Activated CD4-positive, alpha-beta memory T cell treated with anti-CD3 and anti-CD28 coated beads, Interleukin-2, amount 10 ng/mL, durations not matched to agents 7 days and 5 days (primary cell): ENCODE data around the gene PCLAF. TPM values are rescaled to one million over a fixed set of nuclear protein-coding genes. Genes with fewer than 3 reads are reported as not detected.
"Not testable (repeated sequence)": the region's sequence is repeated elsewhere in the genome, so short reads cannot be mapped to it uniquely, and the experiment has no call there.

Experiments used
- CTCF ChIA-PET: fragments of 350-600 bp; sonication (Branson Sonifier 250); formaldehyde crosslinking; loops from one replicate; lab custom pipeline; 2021; ENCODE audit warnings: antibody characterized with exemption, inconsistent platforms; lab: Charles Lee
- POLR2A ChIA-PET: fragments of 350-600 bp; sonication (Branson Sonifier 250); formaldehyde crosslinking; loops from one replicate; lab custom pipeline; 2021; ENCODE audit warnings: antibody characterized with exemption; lab: Charles Lee
- DNase-seq: peaks from one replicate; pipeline ENCODE4 v3.0.0-alpha.2; 2020
- H3K27ac Mint-ChIP-seq: one replicate; pipeline ENCODE4 v1.8.0; 2021; ENCODE audit warnings: mild to moderate bottlenecking, mixed read lengths
- H3K27me3 Mint-ChIP-seq: one replicate; pipeline ENCODE4 v1.8.0; 2021; ENCODE audit warnings: mixed read lengths
- H3K36me3 Mint-ChIP-seq: one replicate; pipeline ENCODE4 v1.8.0; 2021; ENCODE audit warnings: low read depth, mixed read lengths
- H3K4me1 Mint-ChIP-seq: one replicate; pipeline ENCODE4 v1.8.0; 2021; ENCODE audit warnings: mixed read lengths
- H3K4me3 Mint-ChIP-seq: one replicate; pipeline ENCODE4 v1.8.0; 2021; ENCODE audit warnings: mild to moderate bottlenecking, mixed read lengths
- H3K9me3 Mint-ChIP-seq: one replicate; pipeline ENCODE4 v1.8.0; 2021; ENCODE audit warnings: mixed read lengths
- total RNA-seq, 2 experiments: library from RNA; stranded (reverse); gene quantifications; one replicate each; pipeline ENCODE4 v1.2.3, GENCODE V29; 2021

PCLAF gene, protein sequence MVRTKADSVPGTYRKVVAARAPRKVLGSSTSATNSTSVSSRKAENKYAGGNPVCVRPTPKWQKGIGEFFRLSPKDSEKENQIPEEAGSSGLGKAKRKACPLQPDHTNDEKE
- total RNA-seq, result 100 to 1,000 TPM; 110 TPM

DNA sequence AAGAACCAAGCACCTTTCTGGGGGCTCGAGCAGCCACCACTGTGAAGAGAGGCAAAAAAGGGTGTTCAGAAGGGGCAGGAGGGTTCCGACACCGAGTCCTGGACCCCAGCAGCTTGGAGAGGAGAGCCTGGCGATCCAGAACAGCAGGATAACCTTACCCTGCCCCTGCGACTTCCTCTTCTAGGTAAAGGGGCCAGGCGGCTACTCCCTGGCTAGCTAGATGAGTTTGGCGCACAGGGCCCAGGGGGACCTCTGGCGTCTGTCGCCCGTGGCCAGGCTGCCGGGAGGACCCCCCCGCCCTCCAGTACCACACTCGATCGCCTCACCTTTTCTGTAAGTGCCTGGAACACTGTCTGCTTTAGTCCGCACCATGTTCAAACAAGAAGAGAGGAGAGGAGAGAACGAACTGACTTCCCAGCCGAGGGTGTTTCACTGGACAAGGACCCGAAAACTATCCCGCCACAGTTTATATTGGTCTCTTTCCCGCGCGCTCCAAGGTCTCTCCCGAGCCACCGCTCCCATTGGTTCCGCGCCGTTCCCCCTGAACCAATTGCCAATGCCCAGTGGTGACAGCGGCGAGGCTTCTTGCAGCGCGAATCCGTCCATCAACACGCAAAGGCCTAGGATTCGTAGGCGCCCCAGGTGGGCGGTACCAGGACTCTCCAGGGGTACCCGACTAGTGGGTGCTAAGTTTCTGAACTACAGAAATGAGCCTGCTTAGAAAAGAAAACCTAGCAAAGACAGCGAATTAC is at the start of gene PCLAF:
Gene PCLAF (minus strand): TSS at position 442 of the 752 bp plus-strand sequence. CDS start 70 bp downstream, at position 372.
- Mint-ChIP-seq H3K4me3 (peak within 1 kb of the TSS; percentile 90), H3K4me1 (peaks cover 32% of the 10 kb centered on the region), H3K27me3 (no peaks in the 10 kb centered on the region), H3K36me3 (peaks cover 20% of the 10 kb centered on the region), H3K9me3 (no peaks in the 10 kb centered on the region), H3K27ac (peak within 1 kb of the TSS; percentile 82)
- ChIA-PET POLR2A (interaction anchor here (0.6 to 2.7 kb wide), 12 partner anchors 12 to 270 kb away, joined by 3 to 9 read pairs (median 3); no protein-coding TSS in a partner anchor), CTCF (interaction anchor here (0.9 to 1.8 kb wide), 2 partner anchors 10 to 23 kb away, joined by 3 to 5 read pairs; no protein-coding TSS in a partner anchor)
- DNase-seq, result peak; percentile 96

GRCh38 chr15:64430000-64430735 is 48.9 kb upstream of the PCLAF start:
- Mint-ChIP-seq H3K36me3 (peaks cover 35% of the 10 kb centered on the region), H3K27ac (peak overlapping the region; percentile 90), H3K4me3 (peak overlapping the region; percentile 31), H3K9me3 (no peaks in the 10 kb centered on the region), H3K4me1 (peaks cover 37% of the 10 kb centered on the region), H3K27me3 (no peaks in the 10 kb centered on the region)
- POLR2A ChIA-PET, result interaction anchor here (0.6 to 1.9 kb wide), 16 partner anchors 14 to 464 kb away, joined by 3 to 17 read pairs (median 4); partner anchors contain the start of genes PCLAF, TRIP4 and ZNF609
- peak; percentile 57 for DNase-seq
- CTCF ChIA-PET, result interaction anchor here (0.7 to 1.0 kb wide), 4 partner anchors 221 to 298 kb away, joined by 3 to 5 read pairs (median 4); no protein-coding TSS in a partner anchor

- Mint-ChIP-seq H3K27me3 (no peaks in the 10 kb centered on the region), H3K4me1 (peaks cover 37% of the 10 kb centered on the region), H3K36me3 (peaks cover 38% of the 10 kb centered on the region), H3K4me3 (no peak overlapping the region), H3K27ac (peak overlapping the region; percentile 90), H3K9me3 (no peaks in the 10 kb centered on the region)
- no peak for DNase-seq
- CTCF ChIA-PET, result interaction anchor here (5.4 kb wide), 1 partner anchor 223 kb away, joined by 51 read pairs; no protein-coding TSS in a partner anchor
- POLR2A ChIA-PET, result interaction anchor here (0.7 to 1.4 kb wide), 5 partner anchors 32 to 222 kb away, joined by 3 to 10 read pairs (median 3); partner anchors contain the start of gene PCLAF
Observed at GRCh38 chr15:64429448-64429847, 48.2 kb upstream of the PCLAF start.

DNA sequence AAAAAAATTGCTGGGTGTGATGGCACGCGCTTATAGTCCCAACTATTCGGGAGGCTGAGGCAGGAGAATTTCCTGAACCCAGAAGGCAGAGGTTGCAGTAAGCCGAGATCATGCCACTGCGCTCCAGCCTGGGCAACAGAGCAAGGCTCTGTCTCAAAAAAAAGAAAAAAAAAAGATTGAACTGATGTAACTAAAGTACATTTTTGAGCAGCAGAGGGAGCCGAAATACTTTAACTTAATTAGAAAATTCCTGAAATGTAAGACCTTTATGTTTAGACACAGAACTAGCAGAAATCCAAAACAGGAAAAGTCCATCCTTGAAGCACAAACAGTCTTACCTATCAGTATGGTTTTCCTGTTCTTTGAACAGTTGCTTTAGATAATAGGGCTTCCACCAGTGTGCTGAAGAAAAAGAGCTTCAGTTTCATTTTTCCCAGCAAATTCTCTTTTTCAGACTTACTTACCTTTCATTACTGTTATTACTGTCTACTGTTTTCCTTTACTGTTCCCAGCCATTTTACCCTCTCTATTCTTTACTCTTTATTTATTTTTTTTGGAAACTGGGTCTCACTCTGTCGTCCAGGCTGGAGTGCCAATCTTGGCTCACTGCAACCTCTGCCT is 45.7 kb upstream of the PCLAF start:
- no peaks in the 10 kb centered on the region for H3K9me3 Mint-ChIP-seq
- H3K4me3 Mint-ChIP-seq, result no peak overlapping the region
- H3K4me1 Mint-ChIP-seq, result peaks cover 37% of the 10 kb centered on the region
- ChIA-PET POLR2A (interaction anchor here (1.0 kb wide), 3 partner anchors 34 to 227 kb away, joined by 3 to 4 read pairs (median 3); partner anchors contain the start of gene PCLAF), CTCF (interaction anchor here (0.6 to 5.4 kb wide), 12 partner anchors 8 to 303 kb away, joined by 3 to 51 read pairs (median 4); partner anchors contain the start of gene ZNF609)
- H3K36me3 Mint-ChIP-seq, result peaks cover 48% of the 10 kb centered on the region
- peak overlapping the region; percentile 47 for H3K27ac Mint-ChIP-seq
- H3K27me3 Mint-ChIP-seq, result no peaks in the 10 kb centered on the region
- DNase-seq, result no peak

- Mint-ChIP-seq H3K27me3 (no peaks in the 10 kb centered on the region), H3K9me3 (no peaks in the 10 kb centered on the region), H3K36me3 (peaks cover 46% of the 10 kb centered on the region), H3K4me1 (peaks cover 26% of the 10 kb centered on the region), H3K4me3 (no peak overlapping the region), H3K27ac (no peak overlapping the region)
- ChIA-PET CTCF (interaction anchor here (5.4 kb wide), 1 partner anchor 227 kb away, joined by 51 read pairs; no protein-coding TSS in a partner anchor), POLR2A (no interaction called here)
- no peak for DNase-seq
Observed at GRCh38 chr15:64425221-64425620, 44.0 kb upstream of the PCLAF start.

- Mint-ChIP-seq H3K4me1 (peaks cover 16% of the 10 kb centered on the region), H3K36me3 (peaks cover 40% of the 10 kb centered on the region), H3K27ac (no peak overlapping the region), H3K4me3 (no peak overlapping the region), H3K9me3 (no peaks in the 10 kb centered on the region), H3K27me3 (no peaks in the 10 kb centered on the region)
- CTCF ChIA-PET, result interaction anchor here (5.4 kb wide), 1 partner anchor 229 kb away, joined by 51 read pairs; no protein-coding TSS in a partner anchor
- DNase-seq, result no peak
- POLR2A ChIA-PET, result no interaction called here
Observed at GRCh38 chr15:64423970-64424369, 42.7 kb upstream of the PCLAF start.

GRCh38 chr15:64422697-64423096 is 41.5 kb upstream of the PCLAF start:
- no peak overlapping the region for H3K4me3 Mint-ChIP-seq
- ChIA-PET POLR2A (no interaction called here), CTCF (no interaction called here)
- no peak for DNase-seq
- peaks cover 45% of the 10 kb centered on the region for H3K36me3 Mint-ChIP-seq
- H3K27ac Mint-ChIP-seq, result no peak overlapping the region
- peaks cover 13% of the 10 kb centered on the region for H3K4me1 Mint-ChIP-seq
- no peaks in the 10 kb centered on the region for H3K9me3 Mint-ChIP-seq
- no peaks in the 10 kb centered on the region for H3K27me3 Mint-ChIP-seq

- H3K9me3 Mint-ChIP-seq, result no peaks in the 10 kb centered on the region
- H3K4me3 Mint-ChIP-seq, result no peak overlapping the region
- no peak for DNase-seq
- no peak overlapping the region for H3K27ac Mint-ChIP-seq
- peaks cover 57% of the 10 kb centered on the region for H3K36me3 Mint-ChIP-seq
- ChIA-PET CTCF (no interaction called here), POLR2A (no interaction called here)
- H3K4me1 Mint-ChIP-seq, result no peaks in the 10 kb centered on the region
- no peaks in the 10 kb centered on the region for H3K27me3 Mint-ChIP-seq
Observed at GRCh38 chr15:64412216-64412615, 31.0 kb upstream of the PCLAF start.

GRCh38 chr15:64400583-64400982 is 19.3 kb upstream of the PCLAF start:
- H3K4me3 Mint-ChIP-seq, result no peak overlapping the region
- DNase-seq, result no peak
- H3K27ac Mint-ChIP-seq, result no peak overlapping the region

GRCh38 chr15:64398575-64398974 is 17.3 kb upstream of the PCLAF start:
- Mint-ChIP-seq H3K36me3 (peaks cover 42% of the 10 kb centered on the region), H3K4me3 (no peak overlapping the region), H3K9me3 (no peaks in the 10 kb centered on the region), H3K27ac (no peak overlapping the region), H3K27me3 (no peaks in the 10 kb centered on the region), H3K4me1 (peaks cover 9% of the 10 kb centered on the region)
- CTCF ChIA-PET, result interaction anchor here (1.1 to 1.5 kb wide), 3 partner anchors 192 to 255 kb away, joined by 4 read pairs; no protein-coding TSS in a partner anchor
- POLR2A ChIA-PET, result interaction anchor here (0.9 to 1.1 kb wide), 2 partner anchors 11 to 40 kb away, joined by 3 to 4 read pairs; partner anchors contain the start of gene TRIP4
- DNase-seq, result no peak

More at GRCh38 chr15:64400583-64400982, 19.3 kb upstream of the PCLAF start:
- ChIA-PET CTCF (no interaction called here), POLR2A (no interaction called here)
- Mint-ChIP-seq H3K4me1 (no peaks in the 10 kb centered on the region), H3K9me3 (no peaks in the 10 kb centered on the region), H3K36me3 (peaks cover 34% of the 10 kb centered on the region), H3K27me3 (no peaks in the 10 kb centered on the region)

DNA sequence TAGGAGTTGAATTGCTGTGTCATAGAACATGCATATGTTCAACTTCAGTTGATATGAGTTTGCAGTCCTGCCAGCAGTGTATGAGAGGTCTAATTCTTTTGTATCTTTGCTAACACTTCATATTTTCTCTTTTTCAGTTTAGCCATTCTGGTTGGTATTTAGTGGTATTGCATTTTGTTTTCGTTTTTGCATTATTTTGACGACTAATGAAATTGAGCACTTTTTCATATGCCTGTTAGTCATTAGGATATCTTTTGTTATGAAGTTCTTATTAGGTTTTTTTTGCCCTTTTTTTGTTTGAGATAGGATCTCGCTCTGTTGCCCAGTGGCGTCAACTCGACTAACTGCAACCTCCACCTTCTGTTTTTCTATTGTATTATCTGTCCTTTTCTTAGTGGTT is 15.5 kb upstream of the PCLAF start:
- DNase-seq, result no peak
- ChIA-PET POLR2A (interaction anchor here (1.5 to 1.9 kb wide), 2 partner anchors 9 to 34 kb away, joined by 4 to 14 read pairs; partner anchors contain the start of gene TRIP4), CTCF (no interaction called here)
- Mint-ChIP-seq H3K9me3 (no peaks in the 10 kb centered on the region), H3K27ac (no peak overlapping the region), H3K36me3 (peaks cover 42% of the 10 kb centered on the region), H3K4me3 (no peak overlapping the region), H3K4me1 (peaks cover 9% of the 10 kb centered on the region), H3K27me3 (no peaks in the 10 kb centered on the region)

DNA sequence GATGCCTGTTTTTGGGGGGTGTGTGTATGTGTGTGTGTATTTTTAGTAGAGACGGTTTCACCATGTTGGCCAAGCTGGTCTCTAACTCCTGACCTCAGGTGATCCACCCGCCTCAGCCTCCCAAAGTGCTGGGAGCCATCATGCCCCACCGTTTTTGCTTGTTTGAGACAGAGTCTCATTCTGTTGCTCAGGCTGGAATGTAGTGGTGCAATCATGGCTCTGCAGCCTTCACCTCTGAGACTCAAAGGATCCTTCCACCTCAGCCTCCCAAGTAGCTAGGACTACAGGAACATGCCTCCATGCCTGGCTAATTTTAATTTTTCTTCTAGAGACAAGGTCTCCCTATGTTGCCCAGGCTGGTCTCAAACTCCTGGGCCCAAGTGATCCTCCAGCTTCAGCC is 11.2 kb upstream of the PCLAF start:
- H3K36me3 Mint-ChIP-seq, result peaks cover 34% of the 10 kb centered on the region
- DNase-seq, H3K27ac Mint-ChIP-seq, H3K4me3 Mint-ChIP-seq, POLR2A ChIA-PET, H3K9me3 Mint-ChIP-seq, H3K27me3 Mint-ChIP-seq: not testable (repeated sequence)
- H3K4me1 Mint-ChIP-seq, result peaks cover 25% of the 10 kb centered on the region
- CTCF ChIA-PET, result interaction anchor here (0.7 kb wide), 1 partner anchor 336 kb away, joined by 3 read pairs; no protein-coding TSS in a partner anchor
